Ramos (cell line): Measurements from ENCODE around the gene MICU1.
"Not testable (repeated sequence)": the region's sequence is repeated elsewhere in the genome, so short reads cannot be mapped to it uniquely, and the experiment has no call there.

Experiments
- in situ Hi-C: fragments of 300-500 bp; cut with MboI; formaldehyde crosslinking; loops from one replicate; pipeline ENCODE4 v1.14.3; 2022; ENCODE audit warnings: low sequenced_read_pairs; ENCODE audit not compliant: unreplicated experiment

The MICU1 gene, protein sequence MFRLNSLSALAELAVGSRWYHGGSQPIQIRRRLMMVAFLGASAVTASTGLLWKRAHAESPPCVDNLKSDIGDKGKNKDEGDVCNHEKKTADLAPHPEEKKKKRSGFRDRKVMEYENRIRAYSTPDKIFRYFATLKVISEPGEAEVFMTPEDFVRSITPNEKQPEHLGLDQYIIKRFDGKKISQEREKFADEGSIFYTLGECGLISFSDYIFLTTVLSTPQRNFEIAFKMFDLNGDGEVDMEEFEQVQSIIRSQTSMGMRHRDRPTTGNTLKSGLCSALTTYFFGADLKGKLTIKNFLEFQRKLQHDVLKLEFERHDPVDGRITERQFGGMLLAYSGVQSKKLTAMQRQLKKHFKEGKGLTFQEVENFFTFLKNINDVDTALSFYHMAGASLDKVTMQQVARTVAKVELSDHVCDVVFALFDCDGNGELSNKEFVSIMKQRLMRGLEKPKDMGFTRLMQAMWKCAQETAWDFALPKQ

DNA sequence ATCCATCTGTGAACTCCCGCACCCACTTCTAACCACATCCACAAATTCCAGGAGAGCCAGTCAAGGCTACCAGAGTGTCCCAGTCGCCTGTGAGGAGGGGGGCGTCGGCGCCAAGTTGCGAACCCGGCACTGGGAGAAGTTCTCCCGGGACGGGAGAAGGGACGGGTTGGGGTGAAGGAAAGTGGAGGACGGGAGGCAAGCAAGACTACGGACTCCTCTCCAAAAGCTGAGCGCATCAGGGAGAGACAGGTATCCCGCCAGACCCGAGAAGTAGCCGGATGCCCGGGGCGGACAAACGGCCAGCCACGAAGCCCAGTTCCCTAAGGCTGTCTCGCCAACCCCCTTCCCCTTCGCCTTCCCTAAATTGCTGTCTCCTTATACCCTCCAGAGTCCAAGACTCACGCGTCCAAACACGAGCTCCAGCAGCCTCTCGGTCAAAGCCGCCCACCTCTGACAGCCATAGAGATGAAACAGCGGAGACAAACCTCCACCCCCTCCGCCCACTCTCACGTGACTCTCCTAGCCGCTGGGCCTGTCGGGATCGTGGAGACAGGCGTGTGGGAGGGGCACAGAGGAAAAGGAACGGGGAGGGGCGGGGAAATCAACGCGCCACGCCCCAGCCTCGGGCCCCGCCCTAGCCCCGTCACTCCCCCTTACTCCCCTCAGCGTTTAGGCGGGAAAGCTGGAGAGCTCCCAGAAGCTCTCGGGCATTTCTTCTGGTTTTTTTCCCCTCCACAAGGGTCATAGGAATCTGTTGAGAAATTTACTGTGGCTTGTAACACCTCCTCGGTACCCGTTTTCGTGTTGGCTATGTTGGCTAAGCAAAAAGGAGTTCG lies at the start of gene MICU1:
TSS of gene MICU1 (minus strand) at position 472 of the 836 bp plus-strand sequence. CDS start 59,286 bp downstream, outside the sequence.
- in situ Hi-C loops: no loop called here

DNA sequence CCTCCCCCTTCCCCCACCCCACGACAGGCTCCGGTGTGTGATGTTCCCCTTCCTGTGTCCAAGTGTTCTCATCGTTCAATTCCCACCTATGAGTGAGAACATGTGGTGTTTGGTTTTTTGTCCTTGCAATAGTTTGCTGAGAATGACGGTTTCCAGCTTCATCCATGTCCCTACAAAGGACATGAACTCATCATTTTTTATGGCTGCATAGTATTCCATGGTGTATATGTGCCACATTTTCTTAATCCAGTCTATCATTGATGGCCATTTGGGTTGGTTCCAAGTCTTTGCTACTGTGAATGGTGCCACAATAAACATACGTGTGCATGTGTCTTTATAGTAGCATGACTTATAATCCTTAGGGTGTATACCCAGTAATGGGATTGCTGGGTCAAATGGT lies 48.3 kb upstream of the MICU1 start:
- in situ Hi-C loops: not testable (repeated sequence)

DNA sequence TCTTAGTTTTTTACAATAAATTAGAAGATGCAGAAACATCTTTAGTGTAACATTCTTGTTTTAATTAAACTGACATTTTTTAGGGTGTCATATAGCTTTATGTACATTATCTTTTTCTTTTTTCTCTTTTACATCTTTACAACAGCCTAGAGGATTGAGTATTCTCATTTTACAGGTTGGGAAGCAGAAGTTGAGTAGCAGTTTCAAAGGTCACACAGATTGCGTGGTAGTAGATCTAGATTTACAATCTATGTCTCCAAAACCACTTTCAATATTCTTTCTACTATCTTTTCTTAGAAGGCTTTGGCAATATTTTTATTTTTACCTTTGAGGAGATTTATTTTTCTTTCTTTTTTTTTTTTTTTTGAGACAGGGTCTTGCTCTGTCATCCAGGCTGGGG lies 47.4 kb upstream of the MICU1 start:
- in situ Hi-C loops: no loop called here

DNA sequence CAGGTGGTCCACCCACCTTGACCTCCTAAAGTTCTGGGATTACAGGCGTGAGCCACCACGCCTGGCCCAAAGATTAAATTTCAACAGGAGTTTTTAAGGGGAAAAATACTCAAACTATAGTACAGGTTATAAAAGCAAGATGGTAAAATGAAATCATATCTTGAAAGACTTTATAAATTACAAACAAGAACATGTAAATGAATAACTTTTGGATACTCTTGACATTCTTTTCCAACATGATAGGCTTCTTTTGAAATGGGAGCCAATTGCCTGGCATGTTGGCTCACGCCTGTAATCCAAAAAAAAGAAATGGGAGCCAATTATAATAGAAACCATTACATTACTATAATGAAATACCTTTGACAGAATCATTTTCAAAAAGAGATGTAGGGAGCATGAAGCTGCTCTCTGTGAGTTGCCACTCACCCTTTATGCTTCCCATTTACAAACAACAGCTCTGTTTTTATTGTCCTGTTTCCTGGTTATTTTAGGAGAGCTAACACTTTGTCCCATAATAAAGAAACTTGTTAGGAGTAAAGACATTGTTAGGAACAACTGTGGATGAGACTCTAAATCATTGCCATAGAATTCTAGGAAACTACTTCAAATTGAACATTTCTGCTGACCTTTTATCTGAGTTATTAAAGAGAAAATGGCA lies 41.5 kb upstream of the MICU1 start:
- in situ Hi-C loops: no loop called here

DNA sequence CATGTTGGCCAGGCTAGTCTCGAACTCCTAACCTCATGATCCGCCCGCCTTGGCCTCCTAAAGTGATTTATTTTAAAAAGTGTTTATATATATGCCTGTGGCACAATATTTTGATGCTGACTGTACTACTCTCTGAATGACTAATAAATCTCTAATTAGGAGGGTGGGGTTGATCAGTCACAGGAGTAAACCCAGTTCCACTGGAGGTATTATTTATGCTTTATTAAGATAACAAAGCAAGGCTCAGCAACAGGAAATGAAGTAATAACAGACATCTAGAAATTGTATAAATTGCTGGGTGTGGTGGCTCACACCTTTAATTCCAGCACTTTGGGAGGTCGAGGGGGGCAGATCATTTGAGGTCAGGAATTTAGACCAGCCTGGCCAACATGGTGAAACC lies 40.0 kb upstream of the MICU1 start:
- in situ Hi-C loops: no loop called here

DNA sequence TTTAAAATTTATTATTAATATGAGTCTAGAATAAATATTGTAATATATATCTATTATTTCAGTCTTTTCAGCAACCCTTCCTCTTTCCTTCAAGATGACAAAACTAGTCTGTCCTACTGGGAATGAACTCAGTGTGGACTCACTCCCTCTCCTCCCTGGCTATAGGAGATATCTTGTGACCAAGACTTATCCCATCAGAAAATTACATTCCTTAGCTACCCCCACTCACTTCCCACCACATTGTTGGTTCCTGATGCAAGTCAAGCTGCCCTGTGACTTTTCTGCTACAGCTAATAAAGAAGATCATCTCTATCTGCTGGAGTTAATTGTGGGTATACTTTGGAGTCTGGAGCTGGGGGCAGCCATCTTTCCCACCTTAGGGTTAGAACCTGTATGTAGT lies 38.1 kb upstream of the MICU1 start:
- in situ Hi-C loops: no loop called here

DNA sequence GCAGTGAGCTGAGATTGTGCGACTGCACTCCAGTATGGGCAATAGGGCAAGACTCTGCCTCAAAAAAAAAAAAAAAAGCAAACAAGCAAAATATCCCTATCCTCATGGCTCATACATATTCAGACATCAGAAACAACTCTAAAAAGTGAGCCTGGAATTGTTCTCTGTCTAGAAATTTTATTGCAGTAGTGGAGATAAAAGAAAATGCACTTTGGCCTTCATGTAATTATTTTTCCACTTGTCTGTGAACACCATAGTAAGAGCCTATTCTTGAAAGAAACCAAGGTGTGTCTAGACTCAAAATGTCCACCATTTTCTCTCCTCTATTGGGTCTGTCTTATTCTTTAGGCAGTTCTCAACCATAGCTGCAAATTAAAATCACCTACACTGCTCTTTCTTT lies 35.6 kb upstream of the MICU1 start:
- in situ Hi-C loops: no loop called here

DNA sequence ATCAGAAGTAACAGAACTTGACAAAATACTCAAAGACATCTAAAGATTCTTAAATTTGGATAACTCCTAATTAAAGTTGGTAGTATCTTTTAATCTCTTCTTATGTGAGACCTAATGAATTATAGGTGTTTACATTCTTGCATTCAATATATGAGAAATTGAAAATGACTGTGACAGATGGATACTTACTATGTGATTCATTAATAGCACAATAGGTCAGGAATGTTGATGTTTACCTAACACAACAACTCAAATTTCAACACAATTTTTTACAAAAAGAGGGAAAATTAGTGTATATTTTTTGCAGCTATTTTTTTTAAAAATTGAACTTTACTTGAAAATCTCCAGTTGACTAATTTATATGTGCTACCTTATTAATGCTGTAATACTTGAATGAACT lies 34.3 kb upstream of the MICU1 start:
- in situ Hi-C loops: no loop called here

DNA sequence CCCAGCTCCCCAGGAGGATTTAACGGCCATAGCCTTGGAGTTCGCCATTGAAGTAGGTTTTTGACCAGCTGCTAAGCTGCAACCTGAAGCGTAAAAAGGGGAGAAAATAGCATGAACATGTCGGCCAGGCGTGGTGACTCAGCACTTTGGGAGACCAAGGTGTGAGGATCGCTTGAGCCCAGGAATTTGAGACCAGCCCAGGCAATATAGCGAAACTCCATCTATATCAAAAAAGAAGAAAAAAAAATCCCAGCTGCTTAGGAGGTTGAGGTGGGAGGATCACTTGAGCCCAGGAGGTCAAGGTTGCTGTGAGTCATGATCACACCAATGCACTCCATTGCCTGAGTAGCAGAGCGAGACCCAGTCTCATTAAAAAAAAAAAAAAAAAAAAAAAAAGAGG lies 33.8 kb upstream of the MICU1 start:
- in situ Hi-C loops: no loop called here

DNA sequence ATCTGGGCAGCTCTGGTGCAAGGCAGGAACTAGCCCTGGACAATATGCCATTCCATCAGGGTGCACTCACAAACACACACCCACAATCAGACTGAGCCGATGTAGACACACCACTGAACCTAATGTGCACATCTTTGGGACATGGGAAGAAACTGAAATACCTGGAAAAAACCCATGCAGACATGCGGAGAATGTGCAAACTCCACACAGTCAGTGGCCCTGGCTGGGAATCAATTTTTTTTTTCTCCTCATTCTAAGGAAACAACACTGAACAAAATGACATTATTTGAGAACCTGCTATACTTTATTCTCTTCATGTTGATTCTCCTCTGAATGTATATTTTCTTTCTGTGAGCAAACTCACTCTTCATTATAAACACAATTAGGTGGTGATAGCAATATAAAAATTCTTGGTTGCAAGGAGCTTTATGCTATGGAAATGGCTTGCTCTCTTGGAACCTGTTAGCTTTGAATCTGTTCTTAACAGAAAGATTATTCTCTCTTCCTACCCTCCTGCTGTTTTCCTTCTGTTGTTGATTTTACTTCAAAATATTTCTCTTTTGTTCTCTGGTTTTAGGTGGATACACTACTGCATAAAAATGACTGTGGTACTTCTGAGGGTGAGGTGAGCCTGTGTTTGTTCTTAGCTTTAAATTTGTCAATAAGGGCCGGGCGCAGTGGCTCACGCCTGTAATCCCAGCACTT lies 33.0 kb upstream of the MICU1 start:
- in situ Hi-C loops: no loop called here

DNA sequence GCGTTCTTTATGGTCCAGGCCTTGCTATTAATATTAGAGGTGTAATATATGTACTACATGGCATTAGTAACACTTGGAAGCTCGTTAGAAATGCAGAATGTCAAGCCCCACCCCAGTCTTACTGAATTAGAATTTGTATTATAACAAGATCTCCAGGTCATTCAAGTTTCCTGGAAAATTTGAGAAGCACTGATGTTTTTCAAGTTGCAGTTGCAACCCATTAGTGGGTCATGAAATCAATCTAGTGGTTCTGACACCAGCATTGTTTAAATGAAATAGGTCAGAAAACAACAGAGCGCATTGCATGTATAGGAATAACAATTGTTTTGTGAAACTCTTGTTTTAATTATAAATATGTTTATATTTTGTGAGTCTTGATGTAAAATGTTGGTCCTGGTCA lies 28.8 kb upstream of the MICU1 start:
- in situ Hi-C loops: no loop called here

DNA sequence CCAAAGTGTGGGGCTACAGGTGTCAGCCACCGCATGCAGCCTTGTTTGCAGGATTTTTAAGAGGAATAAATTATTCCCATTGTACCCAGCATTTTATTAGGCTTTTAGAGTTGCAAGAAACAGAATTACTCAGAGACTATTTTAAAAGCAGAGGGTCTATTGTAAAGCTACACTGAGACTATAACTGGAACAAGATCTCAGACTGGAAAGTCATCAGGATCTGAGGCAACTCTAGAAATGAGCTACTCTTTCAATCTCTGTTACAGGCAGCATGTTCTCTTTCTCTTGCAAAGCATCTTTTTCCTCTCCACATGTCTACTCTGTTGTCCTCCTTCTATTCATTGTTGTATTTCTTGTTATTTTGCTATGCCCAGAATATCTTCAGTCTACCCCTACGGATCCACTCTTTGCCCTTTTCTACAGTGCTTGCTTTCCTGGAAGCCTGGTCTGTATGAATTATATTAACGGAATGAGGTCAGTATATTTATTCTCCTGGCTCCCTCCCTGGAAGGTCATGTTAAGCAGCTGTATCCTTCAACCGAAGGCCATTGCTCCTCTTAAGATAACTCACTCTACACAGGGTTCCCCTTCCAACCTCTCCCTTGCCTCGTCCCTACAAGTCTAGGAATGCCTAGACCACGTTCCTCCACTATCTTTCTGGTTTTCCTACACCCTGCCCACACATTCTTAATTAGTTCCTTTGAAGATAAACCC lies 27.7 kb upstream of the MICU1 start:
- in situ Hi-C loops: no loop called here

DNA sequence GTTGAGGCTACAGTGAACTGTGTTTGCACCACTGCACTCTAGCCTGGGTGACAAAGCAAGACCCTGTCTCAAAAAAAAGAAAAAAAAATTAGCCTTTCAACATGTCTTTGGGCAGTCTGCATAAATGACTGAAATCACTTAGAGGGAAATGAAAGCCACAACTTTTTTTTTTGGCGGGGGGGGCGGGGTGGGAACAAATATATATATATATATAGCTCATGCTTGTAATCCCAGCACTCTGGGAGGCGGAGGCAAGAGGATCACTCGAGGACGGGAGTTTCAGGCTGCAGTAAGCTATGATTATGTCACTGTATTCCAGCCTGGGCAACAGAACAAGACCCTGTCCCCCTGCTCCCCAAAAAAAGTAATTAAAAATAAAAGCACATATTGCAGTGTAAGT lies 23.4 kb upstream of the MICU1 start:
- in situ Hi-C loops: no loop called here

DNA sequence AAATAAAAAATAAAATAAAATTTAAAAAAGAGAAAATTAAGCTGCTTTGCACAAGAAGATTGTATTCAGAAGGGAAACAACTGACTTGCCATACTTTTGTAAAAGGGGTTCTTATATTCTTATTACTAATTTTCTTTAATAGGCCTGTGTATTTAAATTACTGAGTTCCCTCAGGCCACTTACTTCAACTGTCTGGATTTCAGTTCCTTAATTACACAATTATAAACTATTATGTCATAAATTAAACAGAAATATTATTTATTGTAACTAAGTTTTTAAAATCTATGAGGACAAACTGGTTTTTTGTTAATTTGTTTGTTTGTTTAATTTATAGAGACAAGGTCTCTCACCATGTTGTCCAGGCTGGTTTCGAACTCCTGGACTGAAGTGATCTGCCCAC lies 22.4 kb upstream of the MICU1 start:
- in situ Hi-C loops: no loop called here

DNA sequence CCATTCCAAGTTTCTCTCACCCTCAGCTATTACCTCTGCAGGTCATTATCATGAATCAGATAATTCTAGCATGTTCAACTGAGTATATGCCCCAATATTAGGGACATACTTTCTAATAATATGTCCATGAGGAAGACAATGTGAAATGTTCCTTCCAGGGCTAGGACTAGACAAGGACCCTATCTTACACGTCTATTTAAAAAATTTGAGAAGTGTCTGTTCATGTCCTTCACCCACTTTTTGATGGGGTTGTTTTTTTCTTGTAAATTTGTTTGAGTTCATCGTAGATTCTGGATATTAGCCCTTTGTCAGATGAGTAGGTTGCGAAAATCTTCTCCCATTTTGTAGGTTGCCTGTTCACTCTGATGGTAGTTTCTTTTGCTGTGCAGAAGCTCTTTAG lies 21.1 kb upstream of the MICU1 start:
- in situ Hi-C loops: not testable (repeated sequence)

DNA sequence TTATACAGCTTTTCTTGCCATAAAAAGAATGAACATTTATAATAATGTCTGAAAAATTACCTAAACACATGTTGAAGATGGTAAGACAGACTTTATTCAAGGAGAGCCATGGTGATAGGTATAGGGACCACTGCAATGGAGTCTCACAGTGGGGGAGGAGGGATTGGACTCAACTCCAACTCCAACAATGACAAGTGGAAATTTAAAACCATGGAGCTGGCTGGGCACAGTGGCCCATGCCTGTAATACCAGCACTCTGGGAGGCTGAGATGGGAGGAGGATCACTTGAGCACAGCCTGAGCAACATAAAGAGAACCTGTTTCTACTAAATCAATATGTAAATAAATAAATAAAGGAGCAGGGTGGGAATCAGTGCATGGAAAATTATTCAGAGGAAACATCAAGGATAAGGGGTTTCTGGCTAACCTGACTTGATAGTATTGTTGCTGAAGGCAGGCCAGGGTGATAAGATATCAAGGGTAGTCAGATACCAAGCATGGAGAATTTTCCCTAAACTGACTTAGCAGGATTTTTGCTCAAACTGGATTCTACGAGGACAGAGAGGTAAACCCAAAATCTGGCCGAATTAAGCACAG lies 19.5 kb upstream of the MICU1 start:
- in situ Hi-C loops: no loop called here

DNA sequence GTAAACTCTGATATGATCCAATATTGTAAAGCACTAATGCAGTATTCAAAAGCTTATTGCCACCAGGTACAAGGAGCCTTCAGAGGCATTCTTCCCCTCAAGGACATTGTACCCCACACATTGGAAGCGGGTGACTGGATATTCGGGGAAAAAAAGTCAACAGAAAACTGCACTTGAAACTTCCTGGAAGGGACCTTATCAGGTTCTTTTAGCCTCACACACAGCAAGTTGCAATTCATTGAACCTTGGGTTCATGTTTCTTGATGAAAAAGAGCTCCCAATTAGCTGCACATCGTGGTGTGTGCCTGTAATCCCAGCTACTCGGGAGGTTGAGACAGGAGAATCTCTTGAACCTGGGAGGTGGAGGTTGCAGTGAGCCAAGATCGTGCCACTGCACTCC lies 16.4 kb upstream of the MICU1 start:
- in situ Hi-C loops: no loop called here

DNA sequence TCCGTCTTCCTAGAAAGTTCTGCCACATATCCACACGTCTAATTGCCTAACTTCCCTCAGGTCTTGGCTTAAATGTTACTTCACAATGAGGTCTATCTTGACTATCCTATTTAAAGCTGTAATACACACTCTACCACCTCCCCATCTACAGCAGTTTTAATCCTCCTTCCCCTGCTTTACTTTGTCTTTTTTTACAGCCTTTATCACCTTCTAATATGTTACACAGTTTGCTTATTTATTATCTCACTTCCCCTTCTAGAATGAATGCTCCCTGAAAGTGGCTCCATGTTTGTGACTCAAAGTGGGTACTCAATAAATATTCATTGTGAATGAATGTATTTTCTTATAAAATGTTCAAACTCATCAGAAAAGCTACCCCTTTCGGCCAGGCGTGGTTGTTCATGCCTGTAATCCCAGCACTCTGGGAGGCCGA lies 13.6 kb upstream of the MICU1 start:
- in situ Hi-C loops: no loop called here
